ENCODE measurements around the gene AFDN. TPM values are rescaled to one million over a fixed set of nuclear protein-coding genes. Genes with fewer than 3 reads are reported as not detected.

Gene AFDN
- total RNA-seq, 1 experiment from 2014 or later: 177 TPM

DNA sequence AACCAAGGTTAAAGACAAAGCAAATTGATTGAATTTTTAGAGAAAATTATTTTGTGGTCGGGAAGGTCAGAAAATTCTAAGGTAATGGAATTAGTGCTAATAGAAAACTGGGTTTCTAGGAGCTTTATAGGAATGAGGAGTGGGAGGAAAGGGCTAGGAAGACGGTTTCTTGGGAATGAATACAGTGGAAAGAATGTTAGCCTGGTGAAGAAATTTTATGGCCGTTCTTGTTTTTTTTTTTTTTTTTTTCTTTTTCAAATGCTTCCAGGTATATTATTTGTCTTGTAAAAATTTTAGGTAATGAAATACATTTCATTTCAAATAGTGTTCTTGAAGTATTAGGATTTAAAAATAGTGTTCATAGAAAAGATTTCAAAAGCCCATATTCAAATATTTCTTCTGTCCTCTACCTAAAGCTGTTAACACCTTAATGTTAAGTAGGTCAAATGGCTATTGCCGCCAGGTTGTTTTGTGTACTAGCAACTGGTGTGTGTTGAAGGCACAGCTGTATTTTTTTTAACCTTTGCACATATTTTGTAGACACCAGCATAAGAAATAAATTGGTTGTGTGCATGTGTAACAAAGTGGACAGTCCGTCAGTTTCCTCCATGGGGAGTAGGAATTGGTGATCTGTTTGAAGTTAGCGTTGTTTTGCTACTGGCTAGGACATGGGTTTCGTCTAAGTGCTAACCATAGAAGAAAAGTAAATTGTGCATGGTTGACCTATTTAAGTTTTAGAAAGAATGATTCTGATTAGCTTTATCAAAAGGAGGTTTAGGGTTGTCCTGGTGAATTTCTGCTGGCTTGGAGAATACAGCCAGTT lies 32.3 kb downstream of the AFDN start:
- CTCF ChIA-PET: no interaction called here
- no peaks in the 10 kb centered on the region for H3K27me3 Mint-ChIP-seq (ENCODE audit: insufficient read depth, unreplicated experiment)
- H3K4me1 Mint-ChIP-seq (ENCODE audit: low read depth, unreplicated experiment): peaks cover 36% of the 10 kb centered on the region
- H3K36me3 Mint-ChIP-seq (ENCODE audit: insufficient read depth, unreplicated experiment): no peaks in the 10 kb centered on the region
- TF ChIP-seq, protein P1, sequence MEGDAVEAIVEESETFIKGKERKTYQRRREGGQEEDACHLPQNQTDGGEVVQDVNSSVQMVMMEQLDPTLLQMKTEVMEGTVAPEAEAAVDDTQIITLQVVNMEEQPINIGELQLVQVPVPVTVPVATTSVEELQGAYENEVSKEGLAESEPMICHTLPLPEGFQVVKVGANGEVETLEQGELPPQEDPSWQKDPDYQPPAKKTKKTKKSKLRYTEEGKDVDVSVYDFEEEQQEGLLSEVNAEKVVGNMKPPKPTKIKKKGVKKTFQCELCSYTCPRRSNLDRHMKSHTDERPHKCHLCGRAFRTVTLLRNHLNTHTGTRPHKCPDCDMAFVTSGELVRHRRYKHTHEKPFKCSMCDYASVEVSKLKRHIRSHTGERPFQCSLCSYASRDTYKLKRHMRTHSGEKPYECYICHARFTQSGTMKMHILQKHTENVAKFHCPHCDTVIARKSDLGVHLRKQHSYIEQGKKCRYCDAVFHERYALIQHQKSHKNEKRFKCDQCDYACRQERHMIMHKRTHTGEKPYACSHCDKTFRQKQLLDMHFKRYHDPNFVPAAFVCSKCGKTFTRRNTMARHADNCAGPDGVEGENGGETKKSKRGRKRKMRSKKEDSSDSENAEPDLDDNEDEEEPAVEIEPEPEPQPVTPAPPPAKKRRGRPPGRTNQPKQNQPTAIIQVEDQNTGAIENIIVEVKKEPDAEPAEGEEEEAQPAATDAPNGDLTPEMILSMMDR (IDR thresholded peaks at IDR 0.05; ENCODE audit: insufficient read depth in 1 of 2, low read depth in 1 of 2, low read length in 1 of 2, severe bottlenecking in 1 of 2, unreplicated experiment in 1 of 2): no peak
- no peak overlapping the region for H3K4me3 ChIP-seq (ENCODE audit: low read depth, low read length)
- no peak overlapping the region for H3K4me3 Mint-ChIP-seq (ENCODE audit: unreplicated experiment)
- POLR2A ChIA-PET: interaction anchor here (0.6 to 0.8 kb wide), 3 partner anchors 19 to 91 kb away, joined by 5 to 13 read pairs (median 6); no protein-coding TSS in a partner anchor
- no TSS peak for BruUV-seq (replicated peaks)
- H3K27ac Mint-ChIP-seq (ENCODE audit: unreplicated experiment): peak overlapping the region; percentile 43
- H3K9me3 Mint-ChIP-seq (ENCODE audit: unreplicated experiment): no peaks in the 10 kb centered on the region
- H3K4me1 ChIP-seq: peaks cover 41% of the 10 kb centered on the region
- H3K36me3 ChIP-seq (ENCODE audit: control insufficient read depth, insufficient read depth, low read length): no peaks in the 10 kb centered on the region
- no peaks in the 10 kb centered on the region for H3K27me3 ChIP-seq (replicated peaks; ENCODE audit: control insufficient read depth, insufficient read depth, low read length)
- intact Hi-C loops (cut with micrococcal nuclease; ENCODE audit: unreplicated experiment): no loop called here
- no peaks in the 10 kb centered on the region for H3K9me3 ChIP-seq
- DNase-seq: no peak

DNA sequence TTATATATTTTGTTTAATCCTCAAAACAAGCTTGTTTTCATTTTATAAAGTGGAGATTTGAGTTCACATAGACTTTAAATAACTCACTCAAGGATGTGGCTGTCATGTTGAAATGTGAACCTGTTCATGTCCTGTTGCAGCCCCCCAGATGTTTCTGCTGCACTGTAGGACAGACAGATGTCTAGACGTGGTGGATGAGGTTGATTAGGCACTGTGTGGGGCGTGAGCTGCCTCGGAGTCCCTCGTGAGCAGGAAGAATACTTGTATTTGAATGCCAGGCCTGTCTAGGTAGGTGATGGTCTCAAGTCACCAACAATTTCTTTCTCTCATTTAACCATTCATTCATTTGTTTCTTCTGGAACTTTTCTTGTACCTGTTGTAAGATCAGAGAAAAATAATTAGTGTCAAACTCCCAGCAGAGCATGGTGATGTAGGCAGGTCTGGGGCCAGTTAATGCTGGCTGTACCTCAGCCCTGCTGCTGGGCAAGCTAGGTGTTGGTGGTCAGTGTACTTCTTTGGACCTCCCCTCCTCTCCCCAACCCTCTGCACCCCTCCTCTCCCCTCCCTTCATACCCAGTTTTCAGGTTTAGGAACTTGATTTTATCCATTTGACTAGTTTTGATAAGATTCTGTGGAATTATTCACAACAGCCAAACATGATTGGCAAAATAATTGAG lies 34.0 kb downstream of the AFDN start:
- peaks cover 38% of the 10 kb centered on the region for H3K4me1 ChIP-seq
- intact Hi-C loops (cut with micrococcal nuclease; ENCODE audit: unreplicated experiment): no loop called here

DNA sequence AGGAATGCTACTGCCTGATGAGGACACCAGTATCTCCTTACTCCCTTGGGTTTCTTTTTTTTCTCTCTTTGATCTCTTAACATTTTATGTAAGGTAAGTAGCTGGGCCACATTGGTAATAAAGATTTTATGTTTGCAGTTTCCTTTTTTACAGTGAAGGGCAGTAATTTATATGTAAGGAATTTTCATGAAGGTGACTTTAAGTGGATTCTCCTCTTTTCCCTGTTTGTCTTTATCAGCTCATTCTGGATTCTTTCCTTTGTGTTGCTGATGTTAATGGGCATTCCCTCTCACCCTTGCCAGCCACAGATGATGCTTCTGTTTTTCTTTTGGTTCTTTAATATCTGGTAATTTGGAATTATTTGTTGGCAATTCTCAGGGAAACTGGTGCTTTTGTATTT lies 34.7 kb downstream of the AFDN start:
- Mint-ChIP-seq H3K4me1 (ENCODE audit: low read depth, unreplicated experiment) (peaks cover 36% of the 10 kb centered on the region), H3K4me3 (ENCODE audit: unreplicated experiment) (no peak overlapping the region), H3K27me3 (ENCODE audit: insufficient read depth, unreplicated experiment) (no peaks in the 10 kb centered on the region), H3K27ac (ENCODE audit: unreplicated experiment) (no peak overlapping the region), H3K36me3 (ENCODE audit: insufficient read depth, unreplicated experiment) (peaks cover 7% of the 10 kb centered on the region), H3K9me3 (ENCODE audit: unreplicated experiment) (no peaks in the 10 kb centered on the region)
- no peaks in the 10 kb centered on the region for H3K36me3 ChIP-seq (ENCODE audit: control insufficient read depth, insufficient read depth, low read length)
- CTCF ChIA-PET: no interaction called here
- DNase-seq: no peak
- no TSS peak for BruUV-seq (replicated peaks)
- H3K4me1 ChIP-seq: peaks cover 36% of the 10 kb centered on the region
- no peak overlapping the region for H3K4me3 ChIP-seq (ENCODE audit: low read depth, low read length)
- no peaks in the 10 kb centered on the region for H3K9me3 ChIP-seq
- TF ChIP-seq, protein P1 (IDR thresholded peaks at IDR 0.05; ENCODE audit: insufficient read depth in 1 of 2, low read depth in 1 of 2, low read length in 1 of 2, severe bottlenecking in 1 of 2, unreplicated experiment in 1 of 2): no peak
- POLR2A ChIA-PET: no interaction called here
- intact Hi-C loops (cut with micrococcal nuclease; ENCODE audit: unreplicated experiment): no loop called here
- no peaks in the 10 kb centered on the region for H3K27me3 ChIP-seq (replicated peaks; ENCODE audit: control insufficient read depth, insufficient read depth, low read length)

More for the DNA sequence above, 34.0 kb downstream of the AFDN start:
- Histone ChIP-seq H3K36me3 (ENCODE audit: control insufficient read depth, insufficient read depth, low read length) (no peaks in the 10 kb centered on the region), H3K27me3 (replicated peaks; ENCODE audit: control insufficient read depth, insufficient read depth, low read length) (no peaks in the 10 kb centered on the region), H3K4me3 (ENCODE audit: low read depth, low read length) (no peak overlapping the region), H3K9me3 (no peaks in the 10 kb centered on the region)
- TF ChIP-seq, protein P1 (IDR thresholded peaks at IDR 0.05; ENCODE audit: insufficient read depth in 1 of 2, low read depth in 1 of 2, low read length in 1 of 2, severe bottlenecking in 1 of 2, unreplicated experiment in 1 of 2): no peak
- ChIA-PET POLR2A (no interaction called here), CTCF (no interaction called here)
- no peak for DNase-seq
- H3K4me3 Mint-ChIP-seq (ENCODE audit: unreplicated experiment): no peak overlapping the region
- no peaks in the 10 kb centered on the region for H3K27me3 Mint-ChIP-seq (ENCODE audit: insufficient read depth, unreplicated experiment)
- H3K9me3 Mint-ChIP-seq (ENCODE audit: unreplicated experiment): no peaks in the 10 kb centered on the region
- H3K4me1 Mint-ChIP-seq (ENCODE audit: low read depth, unreplicated experiment): peaks cover 36% of the 10 kb centered on the region
- no peaks in the 10 kb centered on the region for H3K36me3 Mint-ChIP-seq (ENCODE audit: insufficient read depth, unreplicated experiment)
- BruUV-seq (replicated peaks): no TSS peak
- no peak overlapping the region for H3K27ac Mint-ChIP-seq (ENCODE audit: unreplicated experiment)

Measured in Caco-2 (cell line).